ENCODE results near the gene SLC24A3.

DNA sequence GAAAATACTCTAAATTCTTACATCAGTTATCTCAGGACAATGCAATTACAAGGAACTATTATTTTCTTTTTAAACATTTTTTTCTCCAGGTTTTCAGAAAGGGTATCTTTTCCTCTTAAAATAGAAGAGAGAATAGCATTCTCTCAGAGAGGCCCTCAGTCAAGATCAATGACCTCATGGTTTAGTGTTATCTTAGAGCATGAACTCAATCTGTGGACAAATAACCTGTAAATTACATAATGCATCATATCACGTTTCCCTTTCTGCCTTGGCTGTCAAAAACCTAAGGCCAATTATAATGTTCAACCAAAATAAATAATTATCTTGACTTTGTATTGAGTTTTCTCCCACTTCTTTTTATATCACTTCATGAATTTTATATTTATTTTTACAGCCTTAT, 202.2 kb downstream of the SLC24A3 start:
- TF ChIP-seq SIN3A (IDR thresholded peaks at IDR 0.05; ENCODE audit: borderline replicate concordance, insufficient read depth, low read depth, low read length) = no peak
- no peak for TF ChIP-seq POLR2AphosphoS5 (IDR thresholded peaks at IDR 0.05; ENCODE audit: low read depth, low read length)
- TF ChIP-seq, protein P1, sequence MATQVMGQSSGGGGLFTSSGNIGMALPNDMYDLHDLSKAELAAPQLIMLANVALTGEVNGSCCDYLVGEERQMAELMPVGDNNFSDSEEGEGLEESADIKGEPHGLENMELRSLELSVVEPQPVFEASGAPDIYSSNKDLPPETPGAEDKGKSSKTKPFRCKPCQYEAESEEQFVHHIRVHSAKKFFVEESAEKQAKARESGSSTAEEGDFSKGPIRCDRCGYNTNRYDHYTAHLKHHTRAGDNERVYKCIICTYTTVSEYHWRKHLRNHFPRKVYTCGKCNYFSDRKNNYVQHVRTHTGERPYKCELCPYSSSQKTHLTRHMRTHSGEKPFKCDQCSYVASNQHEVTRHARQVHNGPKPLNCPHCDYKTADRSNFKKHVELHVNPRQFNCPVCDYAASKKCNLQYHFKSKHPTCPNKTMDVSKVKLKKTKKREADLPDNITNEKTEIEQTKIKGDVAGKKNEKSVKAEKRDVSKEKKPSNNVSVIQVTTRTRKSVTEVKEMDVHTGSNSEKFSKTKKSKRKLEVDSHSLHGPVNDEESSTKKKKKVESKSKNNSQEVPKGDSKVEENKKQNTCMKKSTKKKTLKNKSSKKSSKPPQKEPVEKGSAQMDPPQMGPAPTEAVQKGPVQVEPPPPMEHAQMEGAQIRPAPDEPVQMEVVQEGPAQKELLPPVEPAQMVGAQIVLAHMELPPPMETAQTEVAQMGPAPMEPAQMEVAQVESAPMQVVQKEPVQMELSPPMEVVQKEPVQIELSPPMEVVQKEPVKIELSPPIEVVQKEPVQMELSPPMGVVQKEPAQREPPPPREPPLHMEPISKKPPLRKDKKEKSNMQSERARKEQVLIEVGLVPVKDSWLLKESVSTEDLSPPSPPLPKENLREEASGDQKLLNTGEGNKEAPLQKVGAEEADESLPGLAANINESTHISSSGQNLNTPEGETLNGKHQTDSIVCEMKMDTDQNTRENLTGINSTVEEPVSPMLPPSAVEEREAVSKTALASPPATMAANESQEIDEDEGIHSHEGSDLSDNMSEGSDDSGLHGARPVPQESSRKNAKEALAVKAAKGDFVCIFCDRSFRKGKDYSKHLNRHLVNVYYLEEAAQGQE (IDR thresholded peaks at IDR 0.05; ENCODE audit: insufficient read depth in 1 of 2, low read depth in 2 of 2, low read length in 1 of 2) = no peak
- no peak for TF ChIP-seq CTCF (IDR thresholded peaks at IDR 0.05)

Data from Panc1 (cell line).